ENCODE data around the gene STAG2.

The STAG2 gene

DNA sequence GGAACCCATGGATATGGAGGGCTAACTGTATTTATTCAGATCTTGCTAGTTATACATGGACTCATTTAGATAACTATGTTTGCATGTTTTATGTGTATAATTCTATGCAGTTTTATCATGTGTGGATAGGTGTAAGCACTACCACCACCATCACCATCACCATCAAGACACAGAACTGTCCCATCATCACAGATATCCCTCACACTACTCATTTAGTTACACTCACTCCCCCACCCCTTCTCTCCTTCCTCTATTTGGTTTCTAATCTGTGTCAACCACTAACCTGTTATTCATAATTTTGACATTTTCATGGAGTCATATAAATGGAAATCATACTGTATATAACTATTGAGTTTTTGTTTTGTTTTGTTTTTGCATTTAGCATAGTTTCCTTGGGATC is 43.7 kb downstream of the STAG2 start:
- no peak for DNase-seq (ENCODE audit: low read depth in 1 of 2, low spot score in 1 of 2)
- Histone ChIP-seq H3K27me3 (ENCODE audit: insufficient read depth, poor library complexity, severe bottlenecking) (no peaks in the 10 kb centered on the region), H3K27ac (replicated peaks) (no peak overlapping the region), H3K4me3 (replicated peaks; ENCODE audit: insufficient read depth, low read length) (no peak overlapping the region)
- TF ChIP-seq GABPA (IDR thresholded peaks at IDR 0.05; ENCODE audit: low read depth) (no peak), SPI1 (IDR thresholded peaks at IDR 0.05; ENCODE audit: borderline replicate concordance, low read depth) (no peak), POLR2AphosphoS5 (IDR thresholded peaks at IDR 0.05; ENCODE audit: low read depth) (no peak)
- TF ChIP-seq, protein P1, sequence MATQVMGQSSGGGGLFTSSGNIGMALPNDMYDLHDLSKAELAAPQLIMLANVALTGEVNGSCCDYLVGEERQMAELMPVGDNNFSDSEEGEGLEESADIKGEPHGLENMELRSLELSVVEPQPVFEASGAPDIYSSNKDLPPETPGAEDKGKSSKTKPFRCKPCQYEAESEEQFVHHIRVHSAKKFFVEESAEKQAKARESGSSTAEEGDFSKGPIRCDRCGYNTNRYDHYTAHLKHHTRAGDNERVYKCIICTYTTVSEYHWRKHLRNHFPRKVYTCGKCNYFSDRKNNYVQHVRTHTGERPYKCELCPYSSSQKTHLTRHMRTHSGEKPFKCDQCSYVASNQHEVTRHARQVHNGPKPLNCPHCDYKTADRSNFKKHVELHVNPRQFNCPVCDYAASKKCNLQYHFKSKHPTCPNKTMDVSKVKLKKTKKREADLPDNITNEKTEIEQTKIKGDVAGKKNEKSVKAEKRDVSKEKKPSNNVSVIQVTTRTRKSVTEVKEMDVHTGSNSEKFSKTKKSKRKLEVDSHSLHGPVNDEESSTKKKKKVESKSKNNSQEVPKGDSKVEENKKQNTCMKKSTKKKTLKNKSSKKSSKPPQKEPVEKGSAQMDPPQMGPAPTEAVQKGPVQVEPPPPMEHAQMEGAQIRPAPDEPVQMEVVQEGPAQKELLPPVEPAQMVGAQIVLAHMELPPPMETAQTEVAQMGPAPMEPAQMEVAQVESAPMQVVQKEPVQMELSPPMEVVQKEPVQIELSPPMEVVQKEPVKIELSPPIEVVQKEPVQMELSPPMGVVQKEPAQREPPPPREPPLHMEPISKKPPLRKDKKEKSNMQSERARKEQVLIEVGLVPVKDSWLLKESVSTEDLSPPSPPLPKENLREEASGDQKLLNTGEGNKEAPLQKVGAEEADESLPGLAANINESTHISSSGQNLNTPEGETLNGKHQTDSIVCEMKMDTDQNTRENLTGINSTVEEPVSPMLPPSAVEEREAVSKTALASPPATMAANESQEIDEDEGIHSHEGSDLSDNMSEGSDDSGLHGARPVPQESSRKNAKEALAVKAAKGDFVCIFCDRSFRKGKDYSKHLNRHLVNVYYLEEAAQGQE (IDR thresholded peaks at IDR 0.05; ENCODE audit: insufficient replicate concordance, low read depth) = no peak
- TF ChIP-seq, protein P2, sequence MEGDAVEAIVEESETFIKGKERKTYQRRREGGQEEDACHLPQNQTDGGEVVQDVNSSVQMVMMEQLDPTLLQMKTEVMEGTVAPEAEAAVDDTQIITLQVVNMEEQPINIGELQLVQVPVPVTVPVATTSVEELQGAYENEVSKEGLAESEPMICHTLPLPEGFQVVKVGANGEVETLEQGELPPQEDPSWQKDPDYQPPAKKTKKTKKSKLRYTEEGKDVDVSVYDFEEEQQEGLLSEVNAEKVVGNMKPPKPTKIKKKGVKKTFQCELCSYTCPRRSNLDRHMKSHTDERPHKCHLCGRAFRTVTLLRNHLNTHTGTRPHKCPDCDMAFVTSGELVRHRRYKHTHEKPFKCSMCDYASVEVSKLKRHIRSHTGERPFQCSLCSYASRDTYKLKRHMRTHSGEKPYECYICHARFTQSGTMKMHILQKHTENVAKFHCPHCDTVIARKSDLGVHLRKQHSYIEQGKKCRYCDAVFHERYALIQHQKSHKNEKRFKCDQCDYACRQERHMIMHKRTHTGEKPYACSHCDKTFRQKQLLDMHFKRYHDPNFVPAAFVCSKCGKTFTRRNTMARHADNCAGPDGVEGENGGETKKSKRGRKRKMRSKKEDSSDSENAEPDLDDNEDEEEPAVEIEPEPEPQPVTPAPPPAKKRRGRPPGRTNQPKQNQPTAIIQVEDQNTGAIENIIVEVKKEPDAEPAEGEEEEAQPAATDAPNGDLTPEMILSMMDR (IDR thresholded peaks at IDR 0.05; ENCODE audit: insufficient read depth, low read length) = no peak

DNA sequence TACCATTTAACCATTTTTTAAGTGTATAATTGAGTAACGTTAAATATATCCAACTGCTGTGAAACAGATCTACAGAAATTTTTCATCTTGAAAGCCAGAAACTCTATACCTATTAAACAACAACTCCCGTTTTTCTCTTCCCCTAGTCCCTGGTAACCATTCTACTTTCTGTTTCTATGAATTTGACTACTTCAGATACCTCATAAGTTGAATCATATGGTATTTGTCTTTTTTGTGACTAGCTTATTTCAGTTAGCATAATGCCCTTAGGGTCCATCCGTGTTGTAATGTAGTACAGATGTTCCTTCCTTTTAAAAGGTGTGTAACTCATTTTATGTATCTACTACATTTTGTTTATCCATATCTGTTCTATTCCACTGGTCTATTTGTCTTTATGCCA is 48.7 kb downstream of the STAG2 start:
- no peak for DNase-seq (ENCODE audit: low read depth in 1 of 2, low spot score in 1 of 2)
- H3K27ac ChIP-seq (replicated peaks) = no peak overlapping the region
- no peak overlapping the region for H3K4me3 ChIP-seq (replicated peaks; ENCODE audit: insufficient read depth, low read length)
- no peaks in the 10 kb centered on the region for H3K27me3 ChIP-seq (ENCODE audit: insufficient read depth, poor library complexity, severe bottlenecking)
- TF ChIP-seq SPI1 (IDR thresholded peaks at IDR 0.05; ENCODE audit: borderline replicate concordance, low read depth) (no peak), GABPA (IDR thresholded peaks at IDR 0.05; ENCODE audit: low read depth) (no peak), POLR2AphosphoS5 (IDR thresholded peaks at IDR 0.05; ENCODE audit: low read depth) (no peak)
- TF ChIP-seq, protein P1 (IDR thresholded peaks at IDR 0.05; ENCODE audit: insufficient replicate concordance, low read depth) = no peak
- TF ChIP-seq, protein P2 (IDR thresholded peaks at IDR 0.05; ENCODE audit: insufficient read depth, low read length) = no peak

DNA sequence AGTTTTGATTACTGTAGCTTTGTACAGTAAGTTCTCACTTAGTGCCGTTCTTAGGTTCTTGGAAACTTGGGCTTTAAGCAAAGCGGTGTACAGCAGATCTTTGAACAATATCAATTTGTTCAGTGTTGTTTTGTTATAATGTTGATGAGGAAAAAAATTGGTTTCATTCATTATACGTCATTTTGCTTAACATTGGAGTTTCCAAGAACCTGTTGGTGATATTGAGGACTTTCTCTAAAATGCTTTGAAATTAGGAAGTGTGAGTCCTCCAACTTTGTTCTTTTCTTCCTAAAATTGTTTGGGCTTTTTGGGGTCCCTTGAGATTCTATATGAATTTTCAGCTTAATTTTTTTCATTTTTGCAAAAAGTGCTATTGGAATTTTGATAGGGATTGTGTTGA is 49.1 kb downstream of the STAG2 start:
- no peaks in the 10 kb centered on the region for H3K27me3 ChIP-seq (ENCODE audit: insufficient read depth, poor library complexity, severe bottlenecking)
- TF ChIP-seq POLR2AphosphoS5 (IDR thresholded peaks at IDR 0.05; ENCODE audit: low read depth) (no peak), SPI1 (IDR thresholded peaks at IDR 0.05; ENCODE audit: borderline replicate concordance, low read depth) (no peak), GABPA (IDR thresholded peaks at IDR 0.05; ENCODE audit: low read depth) (no peak)
- TF ChIP-seq, protein P1 (IDR thresholded peaks at IDR 0.05; ENCODE audit: insufficient replicate concordance, low read depth) = no peak
- TF ChIP-seq, protein P2 (IDR thresholded peaks at IDR 0.05; ENCODE audit: insufficient read depth, low read length) = no peak
- no peak overlapping the region for H3K4me3 ChIP-seq (replicated peaks; ENCODE audit: insufficient read depth, low read length)
- H3K27ac ChIP-seq (replicated peaks) = no peak overlapping the region
- DNase-seq (ENCODE audit: low read depth in 1 of 2, low spot score in 1 of 2) = no peak
